ENCODE results near the gene IGFBP1.
"Not testable (repeated sequence)": the region's sequence is repeated elsewhere in the genome, so short reads cannot be mapped to it uniquely, and the experiment has no call there.

The IGFBP1 gene

DNA sequence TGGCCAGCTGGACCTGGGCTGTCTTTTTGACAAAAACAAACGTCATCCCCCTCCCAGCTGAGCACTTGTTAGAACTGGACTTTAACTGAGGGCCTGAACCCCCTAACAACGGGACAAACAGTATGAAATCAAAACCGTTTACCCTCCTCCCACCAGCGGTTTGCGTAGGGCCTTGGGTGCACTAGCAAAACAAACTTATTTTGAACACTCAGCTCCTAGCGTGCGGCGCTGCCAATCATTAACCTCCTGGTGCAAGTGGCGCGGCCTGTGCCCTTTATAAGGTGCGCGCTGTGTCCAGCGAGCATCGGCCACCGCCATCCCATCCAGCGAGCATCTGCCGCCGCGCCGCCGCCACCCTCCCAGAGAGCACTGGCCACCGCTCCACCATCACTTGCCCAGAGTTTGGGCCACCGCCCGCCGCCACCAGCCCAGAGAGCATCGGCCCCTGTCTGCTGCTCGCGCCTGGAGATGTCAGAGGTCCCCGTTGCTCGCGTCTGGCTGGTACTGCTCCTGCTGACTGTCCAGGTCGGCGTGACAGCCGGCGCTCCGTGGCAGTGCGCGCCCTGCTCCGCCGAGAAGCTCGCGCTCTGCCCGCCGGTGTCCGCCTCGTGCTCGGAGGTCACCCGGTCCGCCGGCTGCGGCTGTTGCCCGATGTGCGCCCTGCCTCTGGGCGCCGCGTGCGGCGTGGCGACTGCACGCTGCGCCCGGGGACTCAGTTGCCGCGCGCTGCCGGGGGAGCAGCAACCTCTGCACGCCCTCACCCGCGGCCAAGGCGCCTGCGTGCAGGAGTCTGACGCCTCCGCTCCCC is at the start of gene IGFBP1:
Gene IGFBP1, plus strand, starts transcription at position 304 of the 808 bp plus-strand sequence. Its CDS starts 165 bp downstream, at position 469.
- H3K4me1 ChIP-seq (ENCODE audit: control insufficient read depth, insufficient read depth, low read length), result no peaks in the 10 kb centered on the region
- no peak within 1 kb of the TSS for H3K9ac ChIP-seq (ENCODE audit: low read length)
- peaks cover 36% of the 10 kb centered on the region for H3K27me3 ChIP-seq (ENCODE audit: control insufficient read depth, insufficient read depth, low read length)
- no peaks in the 10 kb centered on the region for H3K36me3 ChIP-seq (ENCODE audit: control insufficient read depth, insufficient read depth, low read length)
- no peak within 1 kb of the TSS for H3K4me3 ChIP-seq (ENCODE audit: low read length)
- H3K9me3 ChIP-seq (ENCODE audit: control insufficient read depth, low read length), result no peaks in the 10 kb centered on the region

DNA sequence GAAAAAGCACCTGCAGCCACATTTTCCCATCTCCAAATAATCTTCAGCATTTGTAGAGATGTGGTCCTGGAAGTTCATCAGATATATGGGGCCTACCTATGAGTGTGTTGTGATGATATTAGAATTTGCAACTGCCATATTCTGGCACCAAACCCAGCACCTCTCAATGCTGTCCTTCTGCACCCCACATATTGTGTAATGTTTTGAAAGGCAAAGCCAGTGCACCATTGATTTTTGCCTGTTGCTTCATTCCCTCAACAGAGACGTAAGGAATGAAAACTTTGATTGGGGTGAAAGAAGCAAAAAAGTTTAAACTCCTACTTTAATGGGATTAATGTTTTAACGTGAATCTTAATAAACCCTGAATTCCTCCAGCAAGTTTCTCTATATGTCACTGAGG is 49.4 kb upstream of the IGFBP1 start:
- not testable (repeated sequence) for H3K36me3 ChIP-seq (ENCODE audit: control insufficient read depth, insufficient read depth, low read length); H3K27me3 ChIP-seq (ENCODE audit: control insufficient read depth, insufficient read depth, low read length); H3K4me3 ChIP-seq (ENCODE audit: low read length); H3K4me1 ChIP-seq (ENCODE audit: control insufficient read depth, insufficient read depth, low read length); H3K9me3 ChIP-seq (ENCODE audit: control insufficient read depth, low read length); H3K9ac ChIP-seq (ENCODE audit: low read length)

DNA sequence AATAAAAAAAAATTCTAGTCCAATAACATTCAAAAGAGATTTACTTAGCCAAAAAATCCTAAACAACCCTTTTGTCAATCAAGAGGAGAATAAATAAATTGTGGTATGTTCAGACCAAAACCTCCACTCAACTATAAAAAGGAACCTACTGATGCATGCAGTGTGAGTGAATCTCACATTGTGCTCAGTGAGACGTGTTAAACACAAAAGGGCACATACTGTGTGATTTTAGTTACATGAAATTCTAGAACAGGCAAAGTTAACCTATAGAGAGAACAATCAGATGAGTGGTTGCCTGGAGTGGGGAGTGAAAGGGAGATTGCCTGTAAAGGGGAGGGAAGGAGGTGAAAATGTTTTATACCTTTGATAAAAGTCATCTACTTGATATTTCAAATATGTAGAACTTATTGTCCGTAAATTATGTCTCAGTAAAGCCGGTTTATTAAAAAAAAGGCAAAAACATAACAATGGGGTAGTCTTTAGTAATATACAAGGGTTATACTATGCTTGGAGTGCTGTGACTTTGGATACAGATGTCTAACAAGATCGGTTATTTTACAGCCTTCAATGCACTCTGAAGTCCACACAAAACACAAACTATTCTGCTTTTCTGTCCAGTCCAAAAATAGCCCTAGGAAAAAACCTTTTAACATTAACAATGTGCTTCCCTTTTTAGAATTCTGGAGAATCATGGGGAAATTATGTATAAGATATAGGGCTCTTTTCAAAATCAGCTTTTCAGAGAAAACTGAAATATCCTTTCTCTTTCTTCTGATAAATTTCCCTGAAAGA is 46.2 kb upstream of the IGFBP1 start:
- H3K4me3 ChIP-seq (ENCODE audit: low read length); H3K27me3 ChIP-seq (ENCODE audit: control insufficient read depth, insufficient read depth, low read length); H3K9me3 ChIP-seq (ENCODE audit: control insufficient read depth, low read length); H3K36me3 ChIP-seq (ENCODE audit: control insufficient read depth, insufficient read depth, low read length); H3K9ac ChIP-seq (ENCODE audit: low read length); H3K4me1 ChIP-seq (ENCODE audit: control insufficient read depth, insufficient read depth, low read length): not testable (repeated sequence)

DNA sequence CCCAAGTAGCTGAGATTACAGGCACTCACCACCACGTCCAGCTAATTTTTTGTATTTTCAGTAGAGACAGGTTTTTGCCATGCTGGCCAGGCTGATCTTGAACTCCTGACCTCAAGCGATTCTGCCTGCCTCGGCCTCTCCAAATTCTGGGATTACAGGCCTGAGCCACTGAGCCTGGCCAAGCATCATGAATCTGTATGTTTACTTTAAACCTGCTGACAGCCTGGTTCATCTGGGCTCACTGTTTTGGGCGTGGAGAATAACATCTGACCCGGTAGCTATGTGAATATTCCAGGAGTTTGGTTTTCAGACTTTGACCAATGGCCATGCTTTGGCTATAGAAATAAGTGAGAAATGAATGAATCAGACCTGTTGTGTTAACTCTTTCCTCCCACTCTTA is 41.8 kb upstream of the IGFBP1 start:
- H3K36me3 ChIP-seq (ENCODE audit: control insufficient read depth, insufficient read depth, low read length); H3K9me3 ChIP-seq (ENCODE audit: control insufficient read depth, low read length); H3K4me1 ChIP-seq (ENCODE audit: control insufficient read depth, insufficient read depth, low read length); H3K4me3 ChIP-seq (ENCODE audit: low read length); H3K27me3 ChIP-seq (ENCODE audit: control insufficient read depth, insufficient read depth, low read length); H3K9ac ChIP-seq (ENCODE audit: low read length): not testable (repeated sequence)

DNA sequence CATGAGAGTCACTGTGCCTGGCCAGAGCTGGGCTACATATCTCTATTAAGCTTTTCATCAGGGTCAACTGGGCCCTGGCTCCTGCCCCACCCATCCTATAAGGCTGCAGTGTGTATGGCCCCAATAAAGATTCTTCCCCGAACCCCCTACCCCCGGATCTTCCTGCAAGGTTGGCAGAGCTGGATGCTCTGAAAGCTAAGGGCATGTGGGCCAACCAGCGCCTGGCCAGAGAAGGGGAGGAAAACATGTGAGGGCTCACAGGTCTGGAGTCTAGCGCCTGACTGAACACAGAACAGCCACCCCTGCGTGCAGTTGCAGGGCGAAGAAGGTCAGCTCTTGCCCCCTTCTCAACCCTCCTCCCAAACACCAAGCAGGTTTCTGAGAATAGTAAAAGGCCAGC is 39.6 kb upstream of the IGFBP1 start:
- H3K36me3 ChIP-seq (ENCODE audit: control insufficient read depth, insufficient read depth, low read length); H3K27me3 ChIP-seq (ENCODE audit: control insufficient read depth, insufficient read depth, low read length); H3K4me3 ChIP-seq (ENCODE audit: low read length); H3K9me3 ChIP-seq (ENCODE audit: control insufficient read depth, low read length); H3K4me1 ChIP-seq (ENCODE audit: control insufficient read depth, insufficient read depth, low read length); H3K9ac ChIP-seq (ENCODE audit: low read length): not testable (repeated sequence)

DNA sequence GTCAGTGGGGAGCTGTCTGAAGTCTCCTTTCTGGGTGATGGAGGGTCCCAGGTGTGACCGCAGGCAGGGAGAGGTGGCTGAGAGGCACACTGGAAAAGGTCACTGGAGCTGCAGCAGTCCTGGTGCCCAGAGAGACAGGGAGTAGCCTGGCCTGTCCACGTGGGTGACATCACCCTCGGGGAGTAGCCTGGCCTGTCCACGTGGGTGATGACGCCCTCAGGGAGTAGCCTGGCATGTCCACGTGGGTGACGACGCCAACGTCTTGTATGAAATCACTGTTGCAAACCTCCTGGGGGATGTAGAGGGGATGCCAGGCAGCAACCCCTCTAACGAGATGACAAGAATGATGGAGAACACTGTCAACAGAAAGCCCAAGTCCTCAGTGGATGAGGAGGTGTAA is 35.3 kb upstream of the IGFBP1 start:
- not testable (repeated sequence) for H3K4me3 ChIP-seq (ENCODE audit: low read length); H3K4me1 ChIP-seq (ENCODE audit: control insufficient read depth, insufficient read depth, low read length); H3K9me3 ChIP-seq (ENCODE audit: control insufficient read depth, low read length); H3K36me3 ChIP-seq (ENCODE audit: control insufficient read depth, insufficient read depth, low read length); H3K9ac ChIP-seq (ENCODE audit: low read length); H3K27me3 ChIP-seq (ENCODE audit: control insufficient read depth, insufficient read depth, low read length)

DNA sequence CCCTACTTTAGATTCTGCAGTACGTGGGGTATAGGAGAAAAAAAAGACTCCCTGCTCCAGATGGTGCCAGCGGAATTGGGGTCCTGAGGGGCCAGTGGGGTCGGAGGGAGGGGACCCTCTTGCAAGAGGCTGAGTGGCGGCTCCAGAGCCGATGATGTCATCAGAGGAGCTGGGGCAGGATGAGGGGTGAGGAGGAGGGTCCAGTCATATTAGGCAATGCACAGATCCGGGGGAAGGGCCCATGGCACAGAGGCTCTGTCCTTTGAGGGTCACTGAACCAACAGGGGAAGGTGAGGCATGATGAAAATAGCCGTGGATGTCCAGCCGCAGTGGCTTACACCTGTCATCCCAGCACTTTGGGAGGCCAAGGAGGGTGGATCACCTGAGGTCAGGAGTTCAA is 34.8 kb upstream of the IGFBP1 start:
- H3K9me3 ChIP-seq (ENCODE audit: control insufficient read depth, low read length); H3K9ac ChIP-seq (ENCODE audit: low read length); H3K4me1 ChIP-seq (ENCODE audit: control insufficient read depth, insufficient read depth, low read length); H3K36me3 ChIP-seq (ENCODE audit: control insufficient read depth, insufficient read depth, low read length); H3K4me3 ChIP-seq (ENCODE audit: low read length); H3K27me3 ChIP-seq (ENCODE audit: control insufficient read depth, insufficient read depth, low read length): not testable (repeated sequence)

DNA sequence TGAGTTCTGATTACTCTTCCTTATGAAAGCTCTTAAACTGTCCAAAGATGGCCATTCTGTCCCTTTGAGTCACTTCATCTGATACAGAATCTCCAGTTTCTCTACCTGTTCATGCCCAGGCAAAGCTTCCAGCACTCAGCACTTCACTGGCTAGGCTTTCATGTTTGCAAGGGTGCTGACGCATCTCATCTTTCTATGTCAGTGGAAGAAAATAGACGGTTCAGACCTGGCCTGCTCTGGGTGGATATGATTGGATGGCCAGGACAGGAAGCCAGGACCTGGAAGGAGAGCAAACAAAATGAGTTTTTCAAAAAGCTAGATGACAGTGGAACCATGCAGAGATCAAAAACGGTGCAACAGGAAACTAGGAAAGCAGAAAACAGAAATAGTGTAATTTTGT is 32.6 kb upstream of the IGFBP1 start:
- not testable (repeated sequence) for H3K36me3 ChIP-seq (ENCODE audit: control insufficient read depth, insufficient read depth, low read length); H3K4me1 ChIP-seq (ENCODE audit: control insufficient read depth, insufficient read depth, low read length); H3K9me3 ChIP-seq (ENCODE audit: control insufficient read depth, low read length); H3K4me3 ChIP-seq (ENCODE audit: low read length); H3K9ac ChIP-seq (ENCODE audit: low read length); H3K27me3 ChIP-seq (ENCODE audit: control insufficient read depth, insufficient read depth, low read length)

DNA sequence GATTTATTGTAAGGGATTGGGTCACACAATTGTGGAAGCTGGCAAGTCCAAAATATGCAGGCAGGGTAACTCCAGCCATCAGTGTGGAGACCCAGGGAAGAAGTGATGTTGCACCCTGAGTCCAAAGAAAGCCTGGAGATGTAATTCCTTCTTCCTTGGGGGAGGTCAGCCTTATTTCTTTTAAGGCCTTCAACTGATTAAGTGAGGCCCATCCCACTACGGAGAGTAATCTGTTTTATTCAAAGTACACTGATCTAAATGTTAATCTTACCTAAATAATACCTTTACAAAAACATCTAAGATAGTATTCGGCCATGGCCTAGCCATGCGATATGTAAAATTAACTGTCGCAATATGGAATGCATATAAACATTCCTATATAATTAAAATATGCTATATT is 31.4 kb upstream of the IGFBP1 start:
- H3K27me3 ChIP-seq (ENCODE audit: control insufficient read depth, insufficient read depth, low read length); H3K36me3 ChIP-seq (ENCODE audit: control insufficient read depth, insufficient read depth, low read length); H3K9me3 ChIP-seq (ENCODE audit: control insufficient read depth, low read length); H3K4me3 ChIP-seq (ENCODE audit: low read length); H3K9ac ChIP-seq (ENCODE audit: low read length); H3K4me1 ChIP-seq (ENCODE audit: control insufficient read depth, insufficient read depth, low read length): not testable (repeated sequence)

DNA sequence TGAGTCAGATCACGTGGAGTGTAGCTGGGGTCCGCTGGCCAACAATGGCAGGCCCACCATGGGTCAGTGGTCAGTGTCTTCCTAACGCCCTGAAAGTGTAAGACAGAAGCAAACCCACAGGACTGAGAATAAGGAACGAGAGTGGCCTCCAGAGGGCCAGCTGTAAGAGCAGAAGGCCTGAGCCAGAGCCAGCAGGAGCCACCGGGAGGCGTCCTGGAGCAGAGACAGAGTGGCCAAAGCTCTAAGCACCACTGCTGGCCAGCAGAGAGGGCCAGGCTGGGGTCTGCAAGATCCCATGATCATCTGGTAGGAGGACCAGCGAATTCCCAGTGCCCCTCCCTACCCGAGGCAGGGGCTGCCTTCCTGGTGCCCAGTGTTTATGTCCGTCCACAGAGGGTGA is 24.6 kb upstream of the IGFBP1 start:
- H3K27me3 ChIP-seq (ENCODE audit: control insufficient read depth, insufficient read depth, low read length), result peaks cover 3% of the 10 kb centered on the region
- H3K4me3 ChIP-seq (ENCODE audit: low read length), result no peak overlapping the region
- H3K9me3 ChIP-seq (ENCODE audit: control insufficient read depth, low read length), result no peaks in the 10 kb centered on the region
- H3K9ac ChIP-seq (ENCODE audit: low read length), result no peak overlapping the region
- no peaks in the 10 kb centered on the region for H3K36me3 ChIP-seq (ENCODE audit: control insufficient read depth, insufficient read depth, low read length)
- H3K4me1 ChIP-seq (ENCODE audit: control insufficient read depth, insufficient read depth, low read length), result no peaks in the 10 kb centered on the region

DNA sequence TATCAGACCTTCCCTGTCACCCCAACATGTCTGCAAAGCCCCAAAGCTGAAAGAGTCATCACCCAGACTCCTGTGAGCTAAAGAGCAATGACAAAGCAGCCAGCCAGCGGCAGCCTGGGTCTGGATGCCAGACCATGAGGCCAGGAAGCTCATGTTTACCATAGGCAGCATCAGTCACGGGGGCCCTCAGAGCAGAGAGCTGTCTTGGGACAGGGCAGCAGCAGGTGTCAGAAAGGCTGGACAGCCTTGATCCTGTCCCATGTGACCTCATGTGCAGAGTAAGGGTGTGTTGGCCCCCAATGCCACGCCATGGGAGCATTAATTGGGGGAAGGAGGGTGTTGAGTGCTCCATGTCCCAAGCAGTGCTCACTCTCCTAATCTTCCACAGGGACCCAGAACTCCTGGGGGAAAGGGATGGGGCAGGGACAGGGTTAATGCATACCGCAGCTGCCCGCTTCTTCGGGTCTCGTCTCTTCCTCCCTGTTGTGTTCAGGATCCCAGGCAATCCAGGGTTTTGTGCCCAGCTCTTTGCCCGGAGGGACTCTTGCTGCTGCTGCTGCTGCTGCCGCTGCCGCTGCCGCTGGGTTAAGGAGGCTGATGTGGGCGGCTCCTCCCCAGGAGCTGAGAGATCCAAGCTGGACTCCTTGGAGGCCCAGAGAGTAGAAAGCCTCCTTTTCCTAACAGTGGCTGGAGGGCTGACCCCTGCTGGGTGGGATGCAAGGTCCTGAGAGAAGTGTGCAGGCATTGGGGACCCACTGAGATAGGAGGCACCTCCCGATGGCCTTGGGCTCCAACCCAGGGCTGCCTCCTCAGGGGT is 22.5 kb upstream of the IGFBP1 start:
- no peaks in the 10 kb centered on the region for H3K36me3 ChIP-seq (ENCODE audit: control insufficient read depth, insufficient read depth, low read length)
- H3K9me3 ChIP-seq (ENCODE audit: control insufficient read depth, low read length), result no peaks in the 10 kb centered on the region
- H3K27me3 ChIP-seq (ENCODE audit: control insufficient read depth, insufficient read depth, low read length), result peaks cover 3% of the 10 kb centered on the region
- H3K9ac ChIP-seq (ENCODE audit: low read length), result no peak overlapping the region
- no peak overlapping the region for H3K4me3 ChIP-seq (ENCODE audit: low read length)
- no peaks in the 10 kb centered on the region for H3K4me1 ChIP-seq (ENCODE audit: control insufficient read depth, insufficient read depth, low read length)

DNA sequence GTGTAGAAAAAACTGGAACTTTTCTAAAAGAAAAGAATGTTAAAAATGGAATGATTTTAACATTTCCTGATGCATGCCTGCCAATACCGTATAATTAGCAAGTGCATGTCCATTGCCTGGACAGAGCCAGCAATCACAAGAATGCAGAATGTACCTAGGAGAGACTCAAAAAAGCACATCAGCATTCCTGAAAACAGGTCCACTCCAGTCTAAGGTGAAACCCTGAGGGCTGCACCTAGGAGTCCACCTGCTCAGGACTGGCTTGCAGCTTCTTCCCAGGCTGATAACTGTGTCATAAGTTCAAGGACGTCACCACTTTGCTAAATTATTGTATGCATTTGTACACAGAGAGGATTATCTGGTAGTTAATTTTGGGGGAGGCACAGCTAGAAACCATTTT is 20.8 kb upstream of the IGFBP1 start:
- Histone ChIP-seq H3K9ac (ENCODE audit: low read length) (no peak overlapping the region), H3K4me1 (ENCODE audit: control insufficient read depth, insufficient read depth, low read length) (no peaks in the 10 kb centered on the region), H3K27me3 (ENCODE audit: control insufficient read depth, insufficient read depth, low read length) (peaks cover 3% of the 10 kb centered on the region), H3K9me3 (ENCODE audit: control insufficient read depth, low read length) (no peaks in the 10 kb centered on the region), H3K4me3 (ENCODE audit: low read length) (no peak overlapping the region), H3K36me3 (ENCODE audit: control insufficient read depth, insufficient read depth, low read length) (no peaks in the 10 kb centered on the region)

Data from mucosa of stomach (tissue), 1 donor.